GM12872 (cell line): ENCODE measurements around the gene ROBO3.

Experiments used
- TF ChIP-seq, protein P1 (sequence below): IDR thresholded peaks from 3 replicates; pipeline ENCODE4 v1.5.1; 2011; ENCODE audit warnings: low read depth, mild to moderate bottlenecking, low read length, moderate library complexity; ENCODE audit not compliant: insufficient read depth

The ROBO3 gene

DNA sequence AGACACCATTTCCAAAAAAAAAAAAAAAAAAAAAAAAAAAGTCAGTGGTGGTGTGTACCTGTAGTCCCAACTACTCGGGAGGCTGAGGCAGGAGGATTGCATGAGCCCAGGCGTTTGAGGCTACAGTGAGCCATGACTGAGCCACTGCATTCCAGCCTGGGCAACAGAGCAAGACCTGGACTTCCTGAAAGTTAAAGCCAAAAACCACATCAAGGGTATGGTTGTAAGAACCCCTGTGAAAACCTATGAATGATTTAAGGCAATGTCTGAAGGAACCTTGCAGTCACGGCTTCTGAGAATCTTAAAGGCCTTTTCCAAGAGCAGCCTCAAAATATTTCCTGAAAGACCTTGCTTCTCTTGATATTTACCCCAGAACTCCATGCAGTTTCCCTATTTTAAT, 34.5 kb upstream of the ROBO3 start:
- TF ChIP-seq, protein P1, sequence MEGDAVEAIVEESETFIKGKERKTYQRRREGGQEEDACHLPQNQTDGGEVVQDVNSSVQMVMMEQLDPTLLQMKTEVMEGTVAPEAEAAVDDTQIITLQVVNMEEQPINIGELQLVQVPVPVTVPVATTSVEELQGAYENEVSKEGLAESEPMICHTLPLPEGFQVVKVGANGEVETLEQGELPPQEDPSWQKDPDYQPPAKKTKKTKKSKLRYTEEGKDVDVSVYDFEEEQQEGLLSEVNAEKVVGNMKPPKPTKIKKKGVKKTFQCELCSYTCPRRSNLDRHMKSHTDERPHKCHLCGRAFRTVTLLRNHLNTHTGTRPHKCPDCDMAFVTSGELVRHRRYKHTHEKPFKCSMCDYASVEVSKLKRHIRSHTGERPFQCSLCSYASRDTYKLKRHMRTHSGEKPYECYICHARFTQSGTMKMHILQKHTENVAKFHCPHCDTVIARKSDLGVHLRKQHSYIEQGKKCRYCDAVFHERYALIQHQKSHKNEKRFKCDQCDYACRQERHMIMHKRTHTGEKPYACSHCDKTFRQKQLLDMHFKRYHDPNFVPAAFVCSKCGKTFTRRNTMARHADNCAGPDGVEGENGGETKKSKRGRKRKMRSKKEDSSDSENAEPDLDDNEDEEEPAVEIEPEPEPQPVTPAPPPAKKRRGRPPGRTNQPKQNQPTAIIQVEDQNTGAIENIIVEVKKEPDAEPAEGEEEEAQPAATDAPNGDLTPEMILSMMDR: no peak

DNA sequence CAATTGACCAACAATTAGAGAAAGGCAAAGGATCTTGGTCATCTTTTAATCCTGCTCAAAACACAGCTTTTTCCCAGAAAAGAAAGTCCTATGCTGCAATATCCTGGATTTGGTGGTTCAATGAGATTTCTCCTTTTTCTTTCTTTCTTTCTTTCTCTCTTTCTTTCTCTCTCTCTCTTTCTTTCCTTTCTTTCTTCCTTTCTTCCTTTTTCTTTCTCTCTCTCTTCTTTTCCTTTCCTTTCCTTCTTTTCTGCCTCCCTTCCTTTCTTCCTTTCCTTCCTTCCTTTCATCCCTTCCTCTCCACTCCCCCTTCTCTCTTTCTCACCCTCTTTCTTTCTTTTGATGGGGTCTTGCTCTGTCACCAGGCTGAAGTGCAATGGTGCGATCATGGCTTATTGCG, 33.3 kb upstream of the ROBO3 start:
- TF ChIP-seq, protein P1: no peak

DNA sequence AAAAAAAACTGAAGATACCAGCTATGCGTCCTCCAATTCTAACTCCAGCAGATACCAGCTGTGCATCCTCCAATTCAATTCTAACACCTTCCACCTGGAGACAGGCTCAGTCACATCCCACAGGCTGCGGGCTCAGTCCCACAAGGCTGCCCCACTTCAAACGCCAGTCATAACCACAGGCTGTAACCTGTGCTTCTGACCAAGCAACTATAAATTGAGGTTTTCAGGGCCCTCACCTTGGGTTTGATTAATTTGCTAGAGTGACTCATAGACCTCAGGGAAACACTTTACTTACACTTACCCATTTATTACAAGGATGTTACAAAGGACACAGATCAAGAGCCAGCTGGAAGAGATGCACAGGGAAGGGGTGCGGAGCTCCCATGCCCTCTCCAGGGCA, 32.7 kb upstream of the ROBO3 start:
- TF ChIP-seq, protein P1: no peak

DNA sequence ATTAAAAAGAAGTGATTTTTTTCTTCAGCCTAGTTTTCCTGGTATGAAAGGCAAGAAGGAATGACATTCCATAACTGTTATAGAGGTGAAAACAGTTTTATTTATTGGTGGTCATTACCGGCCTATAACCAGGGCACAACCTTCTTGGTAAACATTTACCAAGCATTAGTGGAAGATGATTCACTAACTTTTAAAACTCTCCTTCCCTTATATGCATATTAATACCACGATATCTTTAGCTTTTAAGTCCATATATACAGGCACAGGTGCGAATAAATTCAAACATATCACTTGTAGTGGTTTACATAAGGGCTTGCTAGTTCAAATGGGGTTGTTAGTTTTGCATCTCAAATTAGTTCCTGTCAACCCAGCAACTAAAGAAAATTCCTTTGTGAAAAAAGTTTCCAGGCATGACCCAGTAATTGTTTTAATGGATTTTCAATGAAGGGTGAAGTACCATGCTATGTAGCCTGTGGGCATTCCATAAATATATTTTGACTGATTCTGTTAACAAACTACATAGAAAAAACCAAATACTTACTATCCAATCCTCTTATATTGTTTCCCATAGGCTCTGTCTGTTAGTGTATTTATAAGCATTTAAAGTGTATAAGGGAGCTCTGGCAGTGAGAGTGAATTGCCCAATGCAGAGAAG, 30.6 kb upstream of the ROBO3 start:
- TF ChIP-seq, protein P1: no peak

DNA sequence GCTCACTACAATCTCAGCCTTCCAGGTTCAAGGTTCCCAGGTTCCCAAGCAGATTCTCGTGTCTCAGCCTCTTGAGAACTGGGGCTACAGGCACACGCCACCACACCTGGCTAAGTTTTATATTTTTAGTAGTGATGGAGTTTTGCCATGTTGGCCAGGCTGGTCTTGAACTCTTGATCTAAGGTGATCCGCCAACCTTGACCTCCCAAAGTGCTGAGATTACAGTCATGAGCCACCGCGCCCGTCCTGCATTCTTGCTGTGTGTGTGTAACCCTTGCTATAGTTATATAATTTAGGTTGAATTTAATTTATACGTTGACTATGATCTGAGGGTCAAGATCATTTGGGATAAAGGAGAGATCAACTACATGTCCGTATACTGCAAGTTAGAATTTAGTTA, 29.3 kb upstream of the ROBO3 start:
- TF ChIP-seq, protein P1: no peak

DNA sequence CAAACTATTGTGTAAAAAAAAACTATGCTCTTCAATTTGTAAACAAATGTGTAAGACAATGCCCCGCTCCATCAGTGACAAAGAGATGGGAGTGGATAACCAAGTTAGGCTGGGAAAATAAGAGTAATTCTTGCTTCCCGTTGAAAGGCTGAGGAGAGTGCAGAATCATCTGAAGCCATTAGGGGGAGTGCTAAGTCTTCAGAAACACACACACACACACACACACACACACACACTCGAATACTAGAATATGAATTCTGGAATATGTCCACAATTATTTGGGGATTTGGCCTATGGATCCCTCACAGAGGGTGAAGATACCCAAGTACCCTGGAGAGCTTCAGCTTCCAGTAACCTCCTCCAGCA, 27.8 kb upstream of the ROBO3 start:
- TF ChIP-seq, protein P1: peak; percentile 62; the same call in 2 of the 3 replicates

DNA sequence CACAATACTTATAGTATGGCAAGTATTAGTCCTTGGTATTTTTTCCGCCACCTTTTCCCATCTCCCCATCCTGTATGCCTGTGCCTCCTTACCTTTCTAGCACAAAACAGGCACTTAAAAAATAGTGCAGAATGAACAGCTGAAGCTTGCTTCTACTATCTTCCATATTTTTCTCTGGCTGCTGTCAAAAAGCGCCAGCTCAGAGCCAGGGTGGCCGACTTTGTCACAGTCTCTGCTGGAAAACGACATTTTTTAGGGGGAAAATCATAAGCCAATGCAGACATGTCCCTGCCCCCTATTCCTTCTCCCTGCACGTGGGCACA, 26.5 kb upstream of the ROBO3 start:
- TF ChIP-seq, protein P1: no peak
